A673 (cell line): Measurements from ENCODE around the gene TPM1.

Source experiments
- CTCF ChIP-seq: fragments of 300-800, 200-600 bp; sonication (generic); conservative IDR thresholded peaks from 2 replicates; pipeline ENCODE4 v1.5.1; 2017; ENCODE audit warnings: low read depth, mild to moderate bottlenecking, antibody characterized with exemption, low read length, moderate library complexity, mixed read lengths
- EZH2 ChIP-seq: fragments of 200-600 bp; sonication (generic); IDR thresholded peaks from 2 replicates; pipeline ENCODE4 v1.6.1; 2017; ENCODE audit warnings: borderline replicate concordance, low read depth, mild to moderate bottlenecking, mixed read lengths, antibody characterized with exemption, low read length; ENCODE audit not compliant: poor library complexity, severe bottlenecking

- TF ChIP-seq EZH2 = no peak
- TF ChIP-seq CTCF = no peak
Measured at GRCh38 chr15:63010386-63010785, 32.2 kb upstream of the TPM1 start.
